Prostate gland (tissue), 2 donors: ENCODE results near the gene CDK14.

Experiments
- CTCF ChIP-seq, 4 experiments: fragments of 200-600 bp in 2 of 4; fragments of 450-650 bp in 2 of 4; sonication (generic) in 2 of 4; IDR thresholded peaks; 1 replicate in 3 of 4; 2 replicates in 1 of 4; pipeline ENCODE4 v1.5.1; 2016 to 2019; ENCODE audit warnings: antibody characterized with exemption in 4 of 4, mild to moderate bottlenecking in 2 of 4, moderate library complexity in 2 of 4
- POLR2A ChIP-seq: fragments of 450-650 bp; IDR thresholded peaks from one replicate; pipeline ENCODE4 v1.6.1; 2016; ENCODE audit warnings: antibody characterized with exemption, mild to moderate bottlenecking
- POLR2AphosphoS5 ChIP-seq: sonication (generic); formaldehyde crosslinking; IDR thresholded peaks from one replicate; pipeline ENCODE4 v1.6.1; 2017; ENCODE audit warnings: antibody characterized with exemption

GRCh38 chr7:90599038-90599437 is 2.9 kb downstream of the CDK14 start:
- TF ChIP-seq CTCF (IDR thresholded peaks at IDR 0.05) (no peak), POLR2A (no peak), POLR2AphosphoS5 (no peak)
